K562 (cell line): ENCODE data around the gene ATP5PD. TPM values are rescaled to one million over a fixed set of nuclear protein-coding genes. Genes with fewer than 3 reads are reported as not detected.

Experiments
- ATAC-seq: fragments of 200-7000 bp; cut with Tn5 transposase; 3 replicates; pipeline ENCODE4 v1.9.1; 2020; ENCODE audit warnings: moderate library complexity
- BruUV-seq: library from RNA; stranded (reverse); fragments of 400-500 nt; replicated peaks from 2 replicates; lab custom pipeline; 2021; lab: Mats Ljungman, UMichigan
- CTCF ChIA-PET: fragments of 300-600 bp; formaldehyde crosslinking; extraction: SDS; loops from one replicate; lab custom pipeline; 2021; ENCODE audit warnings: low intra/inter-chr PET ratio; lab: Yijun Ruan, JAX
- POLR2A ChIA-PET: fragments of 300-600, 350-650 bp; sonication (Branson Sonifier 250); formaldehyde crosslinking; extraction: SDS; loops from one replicate; lab custom pipeline; 2021; ENCODE audit warnings: antibody characterized with exemption, inconsistent platforms; lab: Yijun Ruan, JAX
- DNase-seq, 4 experiments: peaks; one replicate each; pipeline versions ENCODE4 v3.0.0 to v3.0.0-alpha.2; 2011 to 2018; ENCODE audit warnings: low spot score in 3 of 4, mixed read lengths in 3 of 4; ENCODE audit errors: extremely low read depth in 1 of 4
- FAIRE-seq: peaks from 2 replicates; lab custom pipeline; 2011; peaks lifted over from hg19 to GRCh38; lab: Jason Lieb, UNC
- H2AFZ ChIP-seq: 2 replicates; pipeline ENCODE4 v1.6.0; 2011; ENCODE audit warnings: low read depth, low read length, control low read depth, inconsistent platforms
- H3K27ac ChIP-seq: fragments of 200-600 bp; 3 replicates; pipeline ENCODE4 v1.8.0; 2011; ENCODE audit warnings: low read depth, mild to moderate bottlenecking, control low read depth, inconsistent platforms, low read length, moderate library complexity, mixed read lengths; ENCODE audit errors: extremely low read depth
- H3K27me3 ChIP-seq, 2 experiments: fragments of 300-600 bp in 1 of 2; 2 replicates in 1 of 2; 3 replicates in 1 of 2; pipeline versions ENCODE4 v1.6.0 to v1.8.0; 2011; ENCODE audit warnings: inconsistent platforms in 2 of 2, low read length in 2 of 2, mild to moderate bottlenecking in 1 of 2, mixed read lengths in 1 of 2, moderate library complexity in 1 of 2; ENCODE audit not compliant: control insufficient read depth in 2 of 2, insufficient read depth in 2 of 2
- H3K36me3 ChIP-seq: fragments of 300-600 bp; 3 replicates; pipeline ENCODE4 v1.8.0; 2011; ENCODE audit warnings: mild to moderate bottlenecking, low read length, inconsistent platforms; ENCODE audit not compliant: control insufficient read depth, insufficient read depth
- H3K4me1 ChIP-seq, 2 experiments: fragments of 200-600 bp in 1 of 2; replicated peaks in 1 of 2; 2 replicates in 1 of 2; 3 replicates in 1 of 2; pipeline versions ENCODE4 v1.5.1 to v1.8.0; 2011; ENCODE audit warnings: inconsistent platforms in 2 of 2, low read length in 2 of 2, mild to moderate bottlenecking in 1 of 2, mixed read lengths in 1 of 2, moderate library complexity in 1 of 2; ENCODE audit not compliant: control insufficient read depth in 2 of 2, insufficient read depth in 2 of 2
- H3K4me2 ChIP-seq: 2 replicates; pipeline ENCODE4 v1.6.1; 2011; ENCODE audit warnings: low read length, control low read depth, inconsistent platforms, mixed read lengths; ENCODE audit not compliant: insufficient read depth
- H3K4me3 ChIP-seq: fragments of 200-600 bp; sonication (generic), shearing (Covaris generic); 2 replicates; pipeline ENCODE4 v1.5.1; 2016; ENCODE audit warnings: control low read depth, inconsistent platforms
- H3K79me2 ChIP-seq: fragments of 200-600 bp; 3 replicates; pipeline ENCODE4 v1.8.0; 2011; ENCODE audit warnings: low read length, inconsistent platforms; ENCODE audit not compliant: control insufficient read depth, insufficient read depth
- H3K9ac ChIP-seq, 2 experiments: 2 replicates each; pipeline versions ENCODE4 v1.6.0 to v1.6.1; 2011; ENCODE audit warnings: low read depth in 2 of 2, low read length in 2 of 2, control low read depth in 1 of 2, inconsistent platforms in 1 of 2, mild to moderate bottlenecking in 1 of 2, mixed read lengths in 1 of 2; ENCODE audit not compliant: insufficient read depth in 1 of 2
- H3K9me1 ChIP-seq: one replicate; pipeline ENCODE4 v1.6.0; 2011; ENCODE audit warnings: inconsistent platforms, mild to moderate bottlenecking, low read length, moderate library complexity; ENCODE audit not compliant: control insufficient read depth, insufficient read depth
- H3K9me3 ChIP-seq: replicated peaks from 2 replicates; pipeline ENCODE4 v1.5.1; 2011; ENCODE audit warnings: low read depth, low read length, inconsistent platforms; ENCODE audit not compliant: control insufficient read depth, insufficient read depth
- H4K20me1 ChIP-seq: replicated peaks from 2 replicates; pipeline ENCODE4 v1.6.1; 2011; ENCODE audit warnings: low read length, inconsistent platforms, mixed read lengths; ENCODE audit not compliant: control insufficient read depth, insufficient read depth
- NKRF ChIP-seq: fragments of 450-650 bp; IDR thresholded peaks from 2 replicates; pipeline ENCODE4 v1.6.1; 2016; ENCODE audit warnings: borderline replicate concordance
- PCBP2 ChIP-seq: fragments of 200-400 bp; formaldehyde crosslinking; IDR thresholded peaks from 2 replicates; pipeline ENCODE4 v1.6.1; 2018; ENCODE audit warnings: low read length, low read depth, mild to moderate bottlenecking, moderate library complexity; ENCODE audit not compliant: poor library complexity, severe bottlenecking
- SMARCB1 ChIP-seq: IDR thresholded peaks from 2 replicates; pipeline ENCODE4 v1.6.1; 2011; ENCODE audit warnings: improper control_type of control experiment, low read depth; ENCODE audit not compliant: insufficient read length
- ZBTB1 ChIP-seq: sonication (generic); formaldehyde crosslinking; IDR thresholded peaks from 2 replicates; pipeline ENCODE4 v1.8.1; 2023; ENCODE audit warnings: missing genetic modification reagents, low read depth, mild to moderate bottlenecking, borderline replicate concordance
- ZBTB5 ChIP-seq: fragments of 450-650 bp; IDR thresholded peaks from 2 replicates; pipeline ENCODE4 v1.6.1; 2017; ENCODE audit warnings: antibody characterized with exemption
- ZNF184 ChIP-seq: sonication (generic); formaldehyde crosslinking; IDR thresholded peaks from 2 replicates; pipeline ENCODE4 v1.5.0; 2020; ENCODE audit warnings: missing genetic modification reagents
- ZNF512 ChIP-seq: IDR thresholded peaks from 2 replicates; pipeline ENCODE4 v1.6.1; 2016; ENCODE audit warnings: missing genetic modification characterization, missing compliant biosample characterization
- ZNF717 ChIP-seq: fragments of 250-450 bp; sonication (Bioruptor Pico); IDR thresholded peaks from 2 replicates; pipeline ENCODE4 v1.5.0; 2021
- WGBS: fragments of 100-300 bp; shearing (Covaris generic); methylation state at CpG from one replicate; pipeline ENCODE4 v1.1.6; 2016; ENCODE audit warnings: low coverage, mixed read lengths; ENCODE audit not compliant: insufficient coverage; ENCODE audit errors: missing lambda C conversion rate; 5-methylcytosine and 5-hydroxymethylcytosine counted together
- in situ Hi-C: fragments of 300-500 bp; cut with MboI; formaldehyde crosslinking; loops from 4 replicates; pipeline ENCODE4 v1.15.0; 2018; ENCODE audit warnings: inconsistent platforms, mixed read lengths
- intact Hi-C: fragments of 100-400 bp; cut with micrococcal nuclease; formaldehyde crosslinking; loops from 2 replicates; pipeline ENCODE4 v1.14.2; 2022
- polyA plus RNA-seq, 8 experiments: library from polyadenylated mRNA; depleted of rRNA in 4 of 8; stranded (reverse) in 5 of 8; unstranded in 3 of 8; fragments of >200 nt; fragmentation: Nextera tagmentation in 2 of 8; fragmentation: Illumina TruSeq in 1 of 8; extraction: Ambion mirVana in 2 of 8; extraction: Trizol in 1 of 8; gene quantifications; 2 replicates each; pipeline versions ENCODE4 v1.2.1 to v1.2.3, GENCODE V29; 2011 to 2014; ENCODE audit warnings: inconsistent platforms in 1 of 8, missing spikeins in 1 of 8
- total RNA-seq, 7 experiments: library from RNA; depleted of rRNA in 6 of 7; stranded (reverse); fragments of >200 nt in 6 of 7; fragmentation: Illumina TruSeq in 2 of 7; extraction: Trizol in 2 of 7; gene quantifications; 2 replicates each; pipeline versions ENCODE4 v1.2.1 to v1.2.3, GENCODE V29; 2011 to 2021; ENCODE audit warnings: low replicate concordance in 1 of 7

The ATP5PD gene
- total and polyA plus RNA-seq, 9 of the 15 experiments (the other 6 are each of a cell fraction or from before 2014, with no cell fraction given) = 271 to 828 (median 432) TPM

GRCh38 chr17:75039238-75039637 is 7.5 kb downstream of the ATP5PD start:
- no peaks in the 10 kb centered on the region for H3K27me3 ChIP-seq
- H3K4me2 ChIP-seq = no peak overlapping the region
- no peaks in the 10 kb centered on the region for H3K9me3 ChIP-seq
- ChIA-PET CTCF (no interaction called here), POLR2A (interaction anchor here (1.0 to 2.5 kb wide), 2 partner anchors 13 to 115 kb away, joined by 5 to 7 read pairs; partner anchors contain the start of gene JPT1)
- DNase-seq (no peak), FAIRE-seq (no peak), ATAC-seq (no peak)
- no peak for TF ChIP-seq SMARCB1
- no peak for TF ChIP-seq ZBTB1 (CRISPR knock-in tag)
- TF ChIP-seq ZNF184 (CRISPR knock-in tag) = no peak
- TF ChIP-seq ZNF512 (tag) = no peak
- TF ChIP-seq ZNF717 = no peak
- TF ChIP-seq PCBP2 = no peak
- TF ChIP-seq NKRF = no peak
- TF ChIP-seq ZBTB5 = no peak
- no peaks in the 10 kb centered on the region for H3K9me1 ChIP-seq
- no peak overlapping the region for H3K4me3 ChIP-seq
- H3K27ac ChIP-seq = no peak overlapping the region
- 87% methylated on average over 5 of the region's 5 CpGs for WGBS
- peaks cover 45% of the 10 kb centered on the region for H3K36me3 ChIP-seq
- intact Hi-C loops = loop anchor here (5.0 to 10.0 kb wide), 2 partner anchors 163 to 164 kb away; partner anchors contain the start of gene FDXR
- no peak overlapping the region for H2AFZ ChIP-seq
- BruUV-seq = no TSS peak
- H3K79me2 ChIP-seq = no peaks in the 10 kb centered on the region; the same call in 2 of the 3 replicates
- H4K20me1 ChIP-seq = no peaks in the 10 kb centered on the region
- in situ Hi-C loops = no loop called here
- H3K4me1 ChIP-seq = peaks cover 18 to 24% of the 10 kb centered on the region in 2 experiments
- no peak overlapping the region for H3K9ac ChIP-seq
